Naive thymus-derived CD4-positive, alpha-beta T cell (primary cell): Measurements from ENCODE around the gene TMEM171. TPM values are rescaled to one million over a fixed set of nuclear protein-coding genes. Genes with fewer than 3 reads are reported as not detected.

Source experiments
- ATAC-seq: fragments of 150-1000 bp; cut with Tn5 transposase; 2 replicates; pipeline ENCODE4 v1.10.0; 2021; ENCODE audit warnings: mild to moderate bottlenecking, moderate library complexity
- CTCF ChIA-PET: fragments of 350-600 bp; sonication (Branson Sonifier 250); formaldehyde crosslinking; loops from one replicate; lab custom pipeline; 2021; ENCODE audit warnings: antibody characterized with exemption; lab: Charles Lee
- POLR2A ChIA-PET: fragments of 350-600 bp; sonication (Branson Sonifier 250); formaldehyde crosslinking; loops from one replicate; lab custom pipeline; 2021; ENCODE audit warnings: antibody characterized with exemption, inconsistent platforms; lab: Charles Lee
- DNase-seq, 9 donors: peaks; one replicate each; pipeline versions ENCODE4 v3.0.0 to v3.0.0-alpha.2; 2020 to 2022; ENCODE audit warnings: mixed read lengths in 1 of 9
- H3K27ac ChIP-seq: one replicate; pipeline ENCODE4 v1.7.0; 2013; ENCODE audit warnings: mild to moderate bottlenecking, low read depth, low read length, moderate library complexity
- H3K27me3 ChIP-seq, 2 donors: one replicate each; pipeline ENCODE4 v1.7.0; 2013; ENCODE audit warnings: low read length in 2 of 2, mild to moderate bottlenecking in 2 of 2, moderate library complexity in 2 of 2; ENCODE audit not compliant: control insufficient read depth in 2 of 2, insufficient read depth in 2 of 2
- H3K36me3 ChIP-seq, 3 experiments: 1 replicate in 2 of 3; 2 replicates in 1 of 3; pipeline ENCODE4 v1.7.0; 2013; ENCODE audit warnings: low read length in 3 of 3, mild to moderate bottlenecking in 3 of 3, moderate library complexity in 1 of 3; ENCODE audit not compliant: insufficient read depth in 3 of 3, control insufficient read depth in 2 of 3
- H3K4me1 ChIP-seq, 2 donors: one replicate each; pipeline ENCODE4 v1.7.0; 2013; ENCODE audit warnings: low read length in 2 of 2, mild to moderate bottlenecking in 2 of 2, moderate library complexity in 1 of 2; ENCODE audit not compliant: control insufficient read depth in 2 of 2, insufficient read depth in 2 of 2
- H3K4me3 ChIP-seq: 2 replicates; pipeline ENCODE4 v1.7.0; 2013; ENCODE audit warnings: mild to moderate bottlenecking, low read length
- H3K9me3 ChIP-seq, 3 experiments: 1 replicate in 2 of 3; 2 replicates in 1 of 3; pipeline ENCODE4 v1.7.0; 2013; ENCODE audit warnings: low read length in 3 of 3; ENCODE audit not compliant: control insufficient read depth in 2 of 3
- H3K27ac Mint-ChIP-seq, 9 donors: one replicate each; pipeline ENCODE4 v1.8.0; 2020 to 2022; ENCODE audit warnings: mixed read lengths in 9 of 9, mild to moderate bottlenecking in 8 of 9, moderate library complexity in 5 of 9, inconsistent platforms in 2 of 9
- H3K27me3 Mint-ChIP-seq, 5 donors: one replicate each; pipeline ENCODE4 v1.8.0; 2021 to 2022; ENCODE audit warnings: mixed read lengths in 5 of 5, mild to moderate bottlenecking in 1 of 5
- H3K36me3 Mint-ChIP-seq, 5 donors: one replicate each; pipeline ENCODE4 v1.8.0; 2020 to 2022; ENCODE audit warnings: mixed read lengths in 5 of 5, mild to moderate bottlenecking in 3 of 5, inconsistent platforms in 1 of 5
- H3K4me1 Mint-ChIP-seq, 7 donors: one replicate each; pipeline ENCODE4 v1.8.0; 2020 to 2022; ENCODE audit warnings: mixed read lengths in 7 of 7, mild to moderate bottlenecking in 3 of 7, inconsistent platforms in 1 of 7
- H3K4me3 Mint-ChIP-seq, 10 donors: one replicate each; pipeline ENCODE4 v1.8.0; 2020 to 2022; ENCODE audit warnings: mild to moderate bottlenecking in 10 of 10, mixed read lengths in 10 of 10, moderate library complexity in 6 of 10, inconsistent platforms in 2 of 10
- H3K9me3 Mint-ChIP-seq, 11 donors: one replicate each; pipeline ENCODE4 v1.8.0; 2020 to 2022; ENCODE audit warnings: mixed read lengths in 11 of 11, mild to moderate bottlenecking in 4 of 11, inconsistent platforms in 1 of 11, moderate library complexity in 1 of 11
- intact Hi-C, 2 donors: fragments of 100-400 bp; cut with micrococcal nuclease; formaldehyde crosslinking; loops; one replicate each; pipeline ENCODE4 v1.15.1; 2023
- polyA plus RNA-seq, 2 donors: library from polyadenylated mRNA; unstranded; fragments of 300-500 nt; fragmentation: Illumina TruSeq; gene quantifications; one replicate each; pipeline ENCODE4 v1.2.3, GENCODE V29; 2021
- total RNA-seq, 6 experiments: library from RNA in 5 of 6; stranded (reverse) in 5 of 6; gene quantifications; 1 replicate in 5 of 6; 2 replicates in 1 of 6; pipeline ENCODE4 v1.2.3 and lab custom pipeline; 2021 to 2026

TMEM171 gene
- total and polyA plus RNA-seq, 7 experiments from 2014 or later, result 0.39 TPM; not detected in 6

DNA sequence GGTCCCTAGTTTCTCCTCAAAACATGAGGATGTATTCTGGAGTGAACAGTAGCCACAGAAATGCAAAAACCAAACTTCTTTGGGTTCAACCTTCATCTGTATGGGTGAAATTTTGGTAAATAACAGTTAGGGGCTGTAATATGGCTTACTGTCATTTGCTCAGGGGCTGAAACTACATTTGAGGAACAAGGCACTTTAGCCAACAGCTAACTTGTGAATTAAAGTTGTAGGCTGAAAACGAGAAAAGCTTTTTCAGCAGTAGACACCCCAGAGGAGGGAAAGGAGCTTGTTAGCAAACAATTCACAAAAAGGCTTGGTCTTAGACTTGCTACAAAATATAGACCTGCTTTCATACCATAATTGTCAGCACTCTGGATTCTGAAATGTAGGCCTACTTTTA is 6.6 kb downstream of the TMEM171 start:
- Histone ChIP-seq H3K4me3 (no peak overlapping the region), H3K27ac (no peak overlapping the region), H3K9me3 (no peaks in the 10 kb centered on the region), H3K27me3 (peaks cover 0 to 7% of the 10 kb centered on the region in 2 donors), H3K36me3 (no peaks in the 10 kb centered on the region), H3K4me1 (peaks cover 6 to 7% of the 10 kb centered on the region in 2 donors)
- peaks cover 0 to 1% (median 0%) of the 10 kb centered on the region in 11 donors for H3K9me3 Mint-ChIP-seq
- H3K4me3 Mint-ChIP-seq, result no peak overlapping the region
- intact Hi-C loops, result no loop called here
- ATAC-seq (no peak), DNase-seq (no peak)
- POLR2A ChIA-PET, result no interaction called here
- peaks cover 40 to 77% (median 64%) of the 10 kb centered on the region in 5 donors for H3K27me3 Mint-ChIP-seq
- no peak overlapping the region for H3K27ac Mint-ChIP-seq
- H3K36me3 Mint-ChIP-seq, result peaks cover 0 to 4% (median 0%) of the 10 kb centered on the region in 5 donors
- peaks cover 0 to 20% (median 17%) of the 10 kb centered on the region in 7 donors for H3K4me1 Mint-ChIP-seq
- CTCF ChIA-PET, result no interaction called here

DNA sequence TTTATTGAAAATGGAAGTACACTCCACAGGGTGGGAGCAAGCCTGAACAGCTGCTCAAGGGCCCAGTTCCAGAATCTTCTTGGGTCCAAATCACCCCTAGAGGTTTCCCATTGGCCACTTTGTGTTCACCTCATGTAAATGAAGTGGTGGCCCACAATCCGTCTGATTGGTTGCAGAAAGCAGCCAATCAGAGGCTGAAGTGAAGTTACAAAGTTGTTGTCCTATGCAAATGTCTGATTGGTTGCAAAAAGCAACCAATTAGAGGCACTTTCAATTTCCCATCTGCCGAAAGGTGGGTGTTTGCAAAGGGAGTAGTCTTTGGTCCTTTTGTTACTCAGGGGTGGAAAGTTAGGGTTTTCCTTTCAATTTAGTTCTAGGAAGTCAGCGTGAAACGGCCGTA is 8.8 kb downstream of the TMEM171 start:
- H3K4me1 Mint-ChIP-seq, result peaks cover 0 to 3% (median 2%) of the 10 kb centered on the region in 7 donors
- H3K27me3 ChIP-seq, result peaks cover 0 to 12% of the 10 kb centered on the region in 2 donors
- no peak for ATAC-seq
- ChIA-PET CTCF (no interaction called here), POLR2A (no interaction called here)
- H3K4me3 Mint-ChIP-seq, result no peak overlapping the region
- no peaks in the 10 kb centered on the region for H3K36me3 ChIP-seq
- intact Hi-C loops, result no loop called here
- DNase-seq, result no peak
- no peak overlapping the region for H3K27ac ChIP-seq
- H3K36me3 Mint-ChIP-seq, result peaks cover 0 to 4% (median 0%) of the 10 kb centered on the region in 5 donors
- no peaks in the 10 kb centered on the region for H3K9me3 ChIP-seq
- H3K27me3 Mint-ChIP-seq, result peaks cover 48 to 64% (median 58%) of the 10 kb centered on the region in 5 donors
- H3K4me3 ChIP-seq, result no peak overlapping the region
- peaks cover 0 to 1% (median 0%) of the 10 kb centered on the region in 11 donors for H3K9me3 Mint-ChIP-seq
- no peak overlapping the region for H3K27ac Mint-ChIP-seq
- H3K4me1 ChIP-seq, result peaks cover 0 to 3% of the 10 kb centered on the region in 2 donors

DNA sequence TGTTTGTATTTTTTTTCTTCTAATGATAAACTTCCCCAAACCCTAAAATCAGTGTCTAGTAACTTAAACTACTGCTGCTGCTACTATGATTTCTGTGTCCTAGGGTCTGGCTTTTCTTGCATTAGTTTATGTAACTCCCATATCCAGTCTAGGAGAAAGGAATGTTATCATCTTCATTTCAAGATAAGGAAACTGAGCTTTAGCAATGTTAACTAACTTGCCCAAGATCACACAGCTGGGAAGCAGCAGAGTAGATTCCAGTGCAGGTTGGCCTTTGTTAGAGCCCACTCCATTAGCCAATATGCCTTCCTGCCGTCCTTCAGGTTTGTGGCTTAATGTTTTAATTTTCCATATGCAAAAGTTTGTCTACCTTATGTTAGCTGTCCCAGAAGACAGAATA is 10.4 kb downstream of the TMEM171 start:
- ATAC-seq (no peak), DNase-seq (no peak)
- Mint-ChIP-seq H3K27ac (no peak overlapping the region), H3K27me3 (peaks cover 46 to 68% (median 62%) of the 10 kb centered on the region in 5 donors), H3K36me3 (peaks cover 0 to 4% (median 0%) of the 10 kb centered on the region in 5 donors), H3K4me3 (no peak overlapping the region), H3K9me3 (peaks cover 0 to 1% (median 0%) of the 10 kb centered on the region in 11 donors), H3K4me1 (no peaks in the 10 kb centered on the region)
- Histone ChIP-seq H3K27ac (no peak overlapping the region), H3K9me3 (no peaks in the 10 kb centered on the region), H3K27me3 (peaks cover 0 to 7% of the 10 kb centered on the region in 2 donors), H3K36me3 (no peaks in the 10 kb centered on the region), H3K4me3 (no peak overlapping the region), H3K4me1 (no peaks in the 10 kb centered on the region)
- intact Hi-C loops, result no loop called here
- ChIA-PET POLR2A (no interaction called here), CTCF (no interaction called here)

DNA sequence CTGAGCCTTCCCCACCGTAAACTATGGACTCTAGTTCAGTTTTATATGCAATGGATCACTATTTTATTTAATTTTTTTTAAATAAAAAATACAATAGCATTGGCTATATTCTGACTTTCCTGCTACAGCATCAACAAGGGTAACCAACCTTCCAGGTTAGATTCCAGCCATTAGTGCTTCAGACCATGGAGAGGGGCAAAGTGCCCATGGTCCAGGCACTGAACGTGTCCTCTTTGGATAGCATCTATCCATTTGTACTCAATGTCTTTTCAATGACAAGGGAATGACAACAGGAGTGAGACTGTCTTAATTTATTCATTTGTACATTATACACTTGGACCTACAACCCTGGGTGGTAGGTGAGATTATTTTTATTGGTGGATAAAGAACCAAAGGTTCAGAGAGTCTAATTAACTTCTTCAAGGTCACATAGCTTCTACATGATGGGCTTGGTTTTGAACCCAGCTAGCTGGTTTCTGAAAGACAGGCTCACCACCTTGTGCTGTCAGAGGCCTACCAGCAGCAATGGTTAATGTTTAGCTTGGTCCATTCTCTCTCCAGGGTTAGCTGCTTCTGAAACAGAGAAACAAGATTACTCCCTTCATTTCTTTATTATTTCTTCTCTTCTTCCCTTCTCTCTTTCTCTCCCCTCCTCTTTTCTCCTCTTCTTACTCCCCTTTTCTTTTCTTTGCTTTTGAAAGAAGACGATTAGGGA is 11.5 kb downstream of the TMEM171 start:
- CTCF ChIA-PET, result no interaction called here

DNA sequence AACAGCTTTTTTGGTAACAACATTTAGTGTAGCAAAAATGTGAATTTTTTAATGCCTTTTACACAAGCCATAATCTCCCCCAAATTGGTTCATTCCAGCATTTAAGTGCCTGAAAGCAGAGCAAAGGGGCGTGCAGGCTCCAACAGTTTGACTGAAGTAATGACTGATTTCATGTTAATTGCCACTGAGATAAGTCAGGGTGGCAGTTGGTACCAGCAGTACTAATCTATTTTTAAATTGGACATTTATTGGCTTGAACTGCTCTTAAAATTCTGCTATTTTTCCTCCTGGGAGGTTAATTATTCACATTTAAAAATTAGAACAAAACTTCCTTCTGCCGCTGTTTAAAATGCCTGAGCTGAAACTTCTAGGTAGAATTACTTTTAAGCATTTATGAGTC is 12.4 kb downstream of the TMEM171 start:
- ATAC-seq, result no peak
- no peak for DNase-seq
- H3K27ac Mint-ChIP-seq, result no peak overlapping the region
- H3K27ac ChIP-seq, result no peak overlapping the region
- intact Hi-C loops, result no loop called here
- no peaks in the 10 kb centered on the region for H3K4me1 ChIP-seq
- POLR2A ChIA-PET, result no interaction called here
- no peak overlapping the region for H3K4me3 Mint-ChIP-seq
- peaks cover 57 to 67% (median 62%) of the 10 kb centered on the region in 5 donors for H3K27me3 Mint-ChIP-seq
- no peaks in the 10 kb centered on the region for H3K9me3 ChIP-seq
- peaks cover 0 to 1% (median 0%) of the 10 kb centered on the region in 11 donors for H3K9me3 Mint-ChIP-seq
- H3K27me3 ChIP-seq, result peaks cover 0 to 9% of the 10 kb centered on the region in 2 donors
- CTCF ChIA-PET, result no interaction called here
- no peaks in the 10 kb centered on the region for H3K4me1 Mint-ChIP-seq
- H3K4me3 ChIP-seq, result no peak overlapping the region
- H3K36me3 Mint-ChIP-seq, result peaks cover 0 to 4% (median 0%) of the 10 kb centered on the region in 5 donors
- H3K36me3 ChIP-seq, result no peaks in the 10 kb centered on the region

More for the DNA sequence above, 11.5 kb downstream of the TMEM171 start:
- peaks cover 51 to 61% (median 59%) of the 10 kb centered on the region in 5 donors for H3K27me3 Mint-ChIP-seq
- Histone ChIP-seq H3K27ac (no peak overlapping the region), H3K4me1 (no peaks in the 10 kb centered on the region), H3K4me3 (no peak overlapping the region), H3K9me3 (no peaks in the 10 kb centered on the region), H3K27me3 (peaks cover 0 to 4% of the 10 kb centered on the region in 2 donors), H3K36me3 (no peaks in the 10 kb centered on the region)
- POLR2A ChIA-PET, result no interaction called here
- intact Hi-C loops, result no loop called here
- ATAC-seq, result no peak
- H3K27ac Mint-ChIP-seq, result no peak overlapping the region
- H3K4me3 Mint-ChIP-seq, result no peak overlapping the region
- no peaks in the 10 kb centered on the region for H3K4me1 Mint-ChIP-seq
- no peak for DNase-seq
- peaks cover 0 to 4% (median 0%) of the 10 kb centered on the region in 5 donors for H3K36me3 Mint-ChIP-seq
- peaks cover 0 to 1% (median 0%) of the 10 kb centered on the region in 11 donors for H3K9me3 Mint-ChIP-seq

DNA sequence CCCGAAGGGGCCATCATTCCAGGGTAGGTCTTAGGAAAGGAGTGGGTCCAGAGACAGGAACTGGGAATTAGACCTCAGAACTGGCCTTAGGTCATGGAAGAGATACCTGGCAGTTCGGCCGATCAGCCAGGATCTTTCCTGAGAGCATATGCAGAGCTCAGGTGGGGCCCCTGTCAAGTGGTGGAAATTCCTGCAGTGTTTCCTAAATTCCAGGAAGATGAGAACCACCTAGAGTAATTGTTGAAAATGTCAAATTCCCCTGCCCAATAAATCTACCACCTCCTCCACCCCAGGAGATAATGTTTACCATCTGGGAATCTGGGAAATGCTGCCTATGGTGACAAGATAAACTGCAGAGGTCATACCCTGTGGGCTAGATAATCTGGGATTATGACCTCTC is 14.6 kb downstream of the TMEM171 start:
- no peaks in the 10 kb centered on the region for H3K9me3 Mint-ChIP-seq
- peaks cover 0 to 2% (median 0%) of the 10 kb centered on the region in 5 donors for H3K36me3 Mint-ChIP-seq
- Histone ChIP-seq H3K27ac (no peak overlapping the region), H3K27me3 (peaks cover 0 to 9% of the 10 kb centered on the region in 2 donors), H3K36me3 (no peaks in the 10 kb centered on the region), H3K9me3 (no peaks in the 10 kb centered on the region), H3K4me1 (no peaks in the 10 kb centered on the region), H3K4me3 (no peak overlapping the region)
- DNase-seq (no peak), ATAC-seq (no peak)
- no peaks in the 10 kb centered on the region for H3K4me1 Mint-ChIP-seq
- peaks cover 53 to 61% (median 59%) of the 10 kb centered on the region in 5 donors for H3K27me3 Mint-ChIP-seq
- no peak overlapping the region for H3K4me3 Mint-ChIP-seq
- POLR2A ChIA-PET, result no interaction called here
- no peak overlapping the region for H3K27ac Mint-ChIP-seq
- intact Hi-C loops, result loop anchor here in 1 of 2 donors (2.0 kb wide), 1 partner anchor 68 kb away; no protein-coding TSS in a partner anchor
- CTCF ChIA-PET, result no interaction called here
